ENCODE data around the gene PTPN7. TPM values are rescaled to one million over a fixed set of nuclear protein-coding genes. Genes with fewer than 3 reads are reported as not detected.

The PTPN7 gene
- total RNA-seq, 4 donors from 2014 or later = 1.9 to 5.5 (median 3.1) TPM

DNA sequence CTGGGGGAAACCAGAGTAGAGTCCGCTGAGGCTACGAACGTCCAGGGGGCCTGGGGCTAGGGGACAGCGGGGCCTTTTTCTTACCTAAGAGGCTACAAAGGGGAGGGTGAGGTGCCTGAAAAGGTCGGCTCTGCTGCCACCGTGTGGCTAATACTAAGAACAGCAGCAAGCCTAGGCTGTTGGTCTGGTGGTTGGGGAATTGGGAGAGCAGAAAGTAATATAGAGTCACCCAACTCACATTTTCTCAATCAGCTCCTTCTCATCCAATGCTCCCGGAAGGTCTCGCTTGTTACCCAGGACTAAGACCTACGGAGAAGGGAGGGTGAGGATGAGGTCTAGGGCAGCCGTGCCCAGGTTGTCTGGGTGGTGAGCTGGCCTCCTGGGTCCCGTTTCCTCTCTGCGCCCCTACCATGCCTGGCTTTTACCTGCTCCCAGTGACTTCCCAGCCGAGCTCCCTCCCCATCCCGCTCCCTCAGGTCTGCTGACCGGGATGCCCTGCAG is 25.1 kb downstream of the PTPN7 start:
- Histone ChIP-seq H3K27me3 (no peaks in the 10 kb centered on the region), H3K36me3 (peaks cover 10 to 82% (median 28%) of the 10 kb centered on the region in 3 donors), H3K9me3 (no peaks in the 10 kb centered on the region), H3K27ac (peak overlapping the region; percentile 18 to 91 (median 51)), H3K4me1 (peaks cover 31 to 50% (median 42%) of the 10 kb centered on the region in 3 donors), H3K4me3 (no peak overlapping the region)
- WGBS, 2 donors = 20 to 34% methylated on average over 7 to 15 of the region's 15 CpGs
- intact Hi-C loops (cut with DNase I) = loop anchor here (5.0 kb wide), 1 partner anchor 128 kb away; no protein-coding TSS in a partner anchor
- no peak for DNase-seq
- TF ChIP-seq CTCF (IDR thresholded peaks at IDR 0.05) (peak; percentile 73 to 92 (median 82)), POLR2A (IDR thresholded peaks at IDR 0.05) (no peak)

GRCh38 chr1:202134645-202135172 is 25.7 kb downstream of the PTPN7 start:
- H3K36me3 ChIP-seq = peaks cover 10 to 77% (median 28%) of the 10 kb centered on the region in 3 donors
- peaks cover 37 to 54% (median 47%) of the 10 kb centered on the region in 3 donors for H3K4me1 ChIP-seq
- no peak overlapping the region for H3K4me3 ChIP-seq
- no peak for DNase-seq
- H3K9me3 ChIP-seq = no peaks in the 10 kb centered on the region
- H3K27me3 ChIP-seq = no peaks in the 10 kb centered on the region
- peak overlapping the region; percentile 18 to 94 (median 73) for H3K27ac ChIP-seq
- TF ChIP-seq POLR2A (IDR thresholded peaks at IDR 0.05) = no peak
- TF ChIP-seq CTCF (IDR thresholded peaks at IDR 0.05) = no peak
- 46 to 63% methylated on average over 9 to 12 of the region's 13 CpGs for WGBS, 2 donors
- intact Hi-C loops (cut with DNase I) = loop anchor here (5.0 kb wide), 1 partner anchor 127 kb away; no protein-coding TSS in a partner anchor

DNA sequence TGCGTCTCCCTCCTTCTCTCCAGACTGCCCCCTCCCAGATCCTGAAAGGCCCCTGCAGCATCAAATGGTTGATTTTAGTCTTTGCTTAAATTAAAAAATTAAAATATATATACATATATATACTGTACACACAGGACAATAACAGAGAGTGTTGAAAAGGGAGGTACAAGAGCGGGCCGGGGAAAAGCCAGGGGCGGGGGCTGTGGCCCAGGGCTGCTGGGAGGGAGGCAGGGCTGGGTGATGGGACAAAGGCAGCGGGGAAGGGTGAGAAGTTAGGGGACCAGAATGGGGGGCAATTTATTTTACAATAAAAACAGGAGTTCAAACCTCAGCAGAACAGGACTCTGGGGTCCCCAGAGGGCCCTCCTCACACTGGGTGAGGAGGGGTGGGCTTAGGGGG is 26.4 kb downstream of the PTPN7 start:
- no peaks in the 10 kb centered on the region for H3K27me3 ChIP-seq
- H3K4me1 ChIP-seq = peaks cover 37 to 62% (median 50%) of the 10 kb centered on the region in 3 donors
- H3K27ac ChIP-seq = peak overlapping the region; percentile 82 to 97 (median 92)
- no peak for DNase-seq
- intact Hi-C loops (cut with DNase I) = no loop called here
- no peak overlapping the region for H3K4me3 ChIP-seq
- peaks cover 10 to 70% (median 28%) of the 10 kb centered on the region in 3 donors for H3K36me3 ChIP-seq
- 81 to 85% methylated on average over 4 to 5 of the region's 5 CpGs for WGBS, 2 donors
- no peaks in the 10 kb centered on the region for H3K9me3 ChIP-seq
- TF ChIP-seq POLR2A (IDR thresholded peaks at IDR 0.05) (no peak), CTCF (IDR thresholded peaks at IDR 0.05) (no peak)

DNA sequence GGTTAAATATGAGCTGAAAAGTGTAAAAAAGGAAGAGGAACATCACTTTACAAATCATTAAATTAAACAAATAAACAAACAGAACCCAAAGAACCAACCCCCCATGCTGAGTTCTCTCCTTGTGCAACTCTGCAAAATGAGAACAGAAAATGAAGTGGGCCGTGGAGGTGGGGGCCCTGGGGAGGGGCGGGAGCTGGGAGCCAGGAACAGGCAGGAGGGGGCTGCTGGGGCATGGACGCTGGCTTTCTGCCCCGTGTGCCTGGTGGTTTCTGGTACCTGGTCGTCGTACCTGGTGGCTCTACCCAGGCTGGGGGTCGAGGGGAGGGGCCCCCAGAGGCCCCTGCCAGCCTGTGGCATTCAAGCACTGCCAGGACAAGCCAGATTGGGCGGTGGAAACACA is 26.9 kb downstream of the PTPN7 start:
- Histone ChIP-seq H3K4me3 (no peak overlapping the region), H3K9me3 (no peaks in the 10 kb centered on the region), H3K4me1 (peaks cover 37 to 66% (median 50%) of the 10 kb centered on the region in 3 donors), H3K27me3 (no peaks in the 10 kb centered on the region), H3K36me3 (peaks cover 10 to 65% (median 28%) of the 10 kb centered on the region in 3 donors), H3K27ac (peak overlapping the region; percentile 82 to 97 (median 92))
- WGBS, 2 donors = 33 to 34% methylated on average over 4 to 7 of the region's 8 CpGs
- TF ChIP-seq POLR2A (IDR thresholded peaks at IDR 0.05) (no peak), CTCF (IDR thresholded peaks at IDR 0.05) (no peak)
- no peak for DNase-seq
- intact Hi-C loops (cut with DNase I) = no loop called here

DNA sequence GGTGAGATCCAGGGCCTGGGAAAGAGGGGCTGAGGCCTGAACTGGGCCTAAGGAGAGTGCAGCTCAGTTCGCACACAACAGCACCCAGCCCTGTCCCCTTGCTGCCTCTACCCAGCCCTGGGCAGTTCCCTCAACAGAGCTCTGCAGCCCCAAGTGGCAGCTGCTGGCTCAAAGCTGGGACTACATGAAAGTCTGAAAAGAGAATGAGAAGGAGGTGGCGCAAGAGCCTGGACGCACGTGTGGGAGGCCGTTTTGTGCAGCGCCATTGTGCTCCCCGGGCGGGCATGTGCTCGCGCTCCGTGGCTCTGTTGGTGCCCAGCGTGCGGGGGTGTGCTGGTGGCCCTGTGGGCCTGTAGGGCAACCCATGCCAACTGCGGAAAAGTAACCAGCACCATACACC is 27.4 kb downstream of the PTPN7 start:
- H3K4me1 ChIP-seq = peaks cover 37 to 68% (median 50%) of the 10 kb centered on the region in 3 donors
- no peaks in the 10 kb centered on the region for H3K27me3 ChIP-seq
- DNase-seq = no peak
- TF ChIP-seq POLR2A (IDR thresholded peaks at IDR 0.05) (no peak), CTCF (IDR thresholded peaks at IDR 0.05) (peak in 1 of 6 experiments; percentile 16)
- peak overlapping the region in 2 of 4 donors; percentile 7 to 32 for H3K4me3 ChIP-seq
- peaks cover 10 to 60% (median 28%) of the 10 kb centered on the region in 3 donors for H3K36me3 ChIP-seq
- H3K9me3 ChIP-seq = no peaks in the 10 kb centered on the region
- H3K27ac ChIP-seq = peak overlapping the region; percentile 82 to 97 (median 92)
- intact Hi-C loops (cut with DNase I) = no loop called here
- WGBS, 2 donors = 36 to 57% methylated on average over 4 to 14 of the region's 14 CpGs
